Endodermal cell (in vitro differentiated cells): ENCODE measurements around the gene FREM3. TPM values are rescaled to one million over a fixed set of nuclear protein-coding genes. Genes with fewer than 3 reads are reported as not detected.
A peak's percentile ranks its signal among the peaks of the same experiment; 100 is the strongest.

ENCODE experiments used
- DNase-seq: peaks from one replicate; pipeline ENCODE4 v3.0.0-alpha.2; 2017
- H3K27ac ChIP-seq: 2 replicates; pipeline ENCODE4 v1.5.1; 2013; ENCODE audit warnings: mild to moderate bottlenecking, low read depth, low read length, moderate library complexity
- H3K27me3 ChIP-seq: 2 replicates; pipeline ENCODE4 v1.6.1; 2013; ENCODE audit warnings: mild to moderate bottlenecking, low read length, moderate library complexity; ENCODE audit not compliant: insufficient read depth, control insufficient read depth, poor library complexity, severe bottlenecking
- H3K36me3 ChIP-seq: 2 replicates; pipeline ENCODE4 v1.7.0; 2013; ENCODE audit warnings: mild to moderate bottlenecking, low read length, moderate library complexity; ENCODE audit not compliant: control insufficient read depth, insufficient read depth
- H3K4me1 ChIP-seq: one replicate; pipeline ENCODE4 v1.7.0; 2013; ENCODE audit warnings: low read length; ENCODE audit not compliant: control insufficient read depth, insufficient read depth
- H3K4me3 ChIP-seq: 2 replicates; pipeline ENCODE4 v1.5.1; 2013; ENCODE audit warnings: mild to moderate bottlenecking, low read length, moderate library complexity
- H3K9ac ChIP-seq: 2 replicates; pipeline ENCODE4 v1.6.1; 2013; ENCODE audit warnings: mild to moderate bottlenecking, low read length, moderate library complexity; ENCODE audit not compliant: poor library complexity, severe bottlenecking; ENCODE audit errors: extremely low read depth
- H3K9me3 ChIP-seq: 2 replicates; pipeline ENCODE4 v1.6.1; 2013; ENCODE audit warnings: mild to moderate bottlenecking, low read length, moderate library complexity; ENCODE audit not compliant: control insufficient read depth
- H3K27ac Mint-ChIP-seq: 2 replicates; pipeline ENCODE4 v1.8.0; 2020; ENCODE audit warnings: mixed read lengths
- H3K27me3 Mint-ChIP-seq: 2 replicates; pipeline ENCODE4 v1.8.0; 2021; ENCODE audit warnings: mild to moderate bottlenecking, mixed read lengths; ENCODE audit not compliant: insufficient read depth
- H3K36me3 Mint-ChIP-seq: 2 replicates; pipeline ENCODE4 v1.8.0; 2020; ENCODE audit warnings: low read depth, mixed read lengths
- H3K4me1 Mint-ChIP-seq: 2 replicates; pipeline ENCODE4 v1.8.0; 2020; ENCODE audit warnings: mixed read lengths
- H3K4me3 Mint-ChIP-seq: 2 replicates; pipeline ENCODE4 v1.8.0; 2020; ENCODE audit warnings: mild to moderate bottlenecking, moderate library complexity, mixed read lengths
- H3K9me3 Mint-ChIP-seq: 2 replicates; pipeline ENCODE4 v1.8.0; 2020; ENCODE audit warnings: mild to moderate bottlenecking, mixed read lengths
- WGBS, 2 experiments: methylation state at CpG; one replicate each; pipeline versions ENCODE4 v1.1.5 to v1.1.7; 2013; ENCODE audit warnings: missing lambda C conversion rate in 2 of 2, mixed read lengths in 1 of 2; ENCODE audit not compliant: insufficient coverage in 1 of 2, insufficient read length in 1 of 2; 5-methylcytosine and 5-hydroxymethylcytosine counted together
- total RNA-seq, 2 donors: library from RNA; stranded (reverse); fragmentation: NEBNext Ultra II Directional in 1 of 2; extraction: Animal tissue kit (Norgen Biotek cat#: 25700) in 1 of 2; gene quantifications; 2 replicates in 1 of 2; 3 replicates in 1 of 2; pipeline ENCODE4 v1.2.1, GENCODE V29; 2021
- TF ChIP-seq, protein P1 (sequence below): fragments of 200-600 bp; sonication (generic); conservative IDR thresholded peaks from 2 replicates; pipeline ENCODE4 v1.5.0; 2021; ENCODE audit warnings: antibody characterized with exemption, mild to moderate bottlenecking

Gene FREM3
- total RNA-seq, 2 donors from 2014 or later = 0.13 to 0.20 TPM

DNA sequence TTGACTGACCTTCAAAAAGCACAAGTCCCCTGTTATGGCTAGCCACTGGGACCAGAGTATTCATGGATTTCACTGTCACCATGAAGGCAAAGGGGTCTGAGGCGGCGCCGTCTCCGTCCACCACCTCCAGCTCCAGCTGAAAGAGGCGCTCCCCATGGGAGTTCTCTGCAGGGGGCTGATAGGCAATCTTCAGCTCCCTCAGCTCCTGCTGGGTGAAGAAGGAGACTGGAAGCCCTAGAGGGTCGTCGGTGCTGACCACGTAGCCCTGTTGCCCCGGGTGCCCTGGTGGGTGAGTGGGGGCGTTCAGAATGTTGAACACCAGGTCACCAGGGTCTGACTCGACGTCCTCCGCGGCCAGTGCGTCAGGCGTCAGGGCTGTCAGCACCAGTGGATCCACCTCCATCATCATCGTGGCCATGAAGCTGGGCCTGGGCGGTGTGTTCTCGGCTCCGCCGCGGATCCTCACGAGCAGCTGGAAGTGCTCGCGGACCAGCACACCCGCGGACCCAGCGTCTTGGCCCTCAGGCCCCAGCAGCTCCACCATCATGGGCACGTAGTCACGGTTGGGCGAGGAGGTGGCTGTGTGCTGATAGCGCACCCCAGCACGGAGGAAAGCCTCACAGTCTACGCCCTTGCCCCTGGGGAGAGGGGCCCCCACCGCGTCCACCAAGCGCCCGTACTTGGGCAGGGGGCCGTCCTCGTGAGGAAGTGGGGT, 987 bp downstream of the FREM3 start:
- H3K36me3 Mint-ChIP-seq = no peaks in the 10 kb centered on the region
- H3K27me3 Mint-ChIP-seq = peaks cover 82% of the 10 kb centered on the region
- no peaks in the 10 kb centered on the region for H3K9me3 Mint-ChIP-seq
- peaks cover 3% of the 10 kb centered on the region for H3K4me1 Mint-ChIP-seq
- H3K4me1 ChIP-seq = no peaks in the 10 kb centered on the region
- TF ChIP-seq, protein P1, sequence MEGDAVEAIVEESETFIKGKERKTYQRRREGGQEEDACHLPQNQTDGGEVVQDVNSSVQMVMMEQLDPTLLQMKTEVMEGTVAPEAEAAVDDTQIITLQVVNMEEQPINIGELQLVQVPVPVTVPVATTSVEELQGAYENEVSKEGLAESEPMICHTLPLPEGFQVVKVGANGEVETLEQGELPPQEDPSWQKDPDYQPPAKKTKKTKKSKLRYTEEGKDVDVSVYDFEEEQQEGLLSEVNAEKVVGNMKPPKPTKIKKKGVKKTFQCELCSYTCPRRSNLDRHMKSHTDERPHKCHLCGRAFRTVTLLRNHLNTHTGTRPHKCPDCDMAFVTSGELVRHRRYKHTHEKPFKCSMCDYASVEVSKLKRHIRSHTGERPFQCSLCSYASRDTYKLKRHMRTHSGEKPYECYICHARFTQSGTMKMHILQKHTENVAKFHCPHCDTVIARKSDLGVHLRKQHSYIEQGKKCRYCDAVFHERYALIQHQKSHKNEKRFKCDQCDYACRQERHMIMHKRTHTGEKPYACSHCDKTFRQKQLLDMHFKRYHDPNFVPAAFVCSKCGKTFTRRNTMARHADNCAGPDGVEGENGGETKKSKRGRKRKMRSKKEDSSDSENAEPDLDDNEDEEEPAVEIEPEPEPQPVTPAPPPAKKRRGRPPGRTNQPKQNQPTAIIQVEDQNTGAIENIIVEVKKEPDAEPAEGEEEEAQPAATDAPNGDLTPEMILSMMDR = no peak
- no peak overlapping the region for H3K27ac ChIP-seq
- H3K9me3 ChIP-seq = no peaks in the 10 kb centered on the region
- peak overlapping the region; percentile 55 for H3K4me3 Mint-ChIP-seq
- DNase-seq = peak; percentile 58
- H3K9ac ChIP-seq = no peak overlapping the region
- no peak overlapping the region for H3K27ac Mint-ChIP-seq
- no peaks in the 10 kb centered on the region for H3K36me3 ChIP-seq
- H3K27me3 ChIP-seq = peaks cover 79% of the 10 kb centered on the region
- H3K4me3 ChIP-seq = peak overlapping the region; percentile 77
- 72 to 80% methylated on average over 18 to 40 of the region's 40 CpGs for WGBS, 2 experiments

GRCh38 chr4:143693856-143694255, 6.6 kb downstream of the FREM3 start:
- Histone ChIP-seq H3K27me3 (peaks cover 23% of the 10 kb centered on the region), H3K4me1 (no peaks in the 10 kb centered on the region)
- H3K27me3 Mint-ChIP-seq = peaks cover 43% of the 10 kb centered on the region

DNA sequence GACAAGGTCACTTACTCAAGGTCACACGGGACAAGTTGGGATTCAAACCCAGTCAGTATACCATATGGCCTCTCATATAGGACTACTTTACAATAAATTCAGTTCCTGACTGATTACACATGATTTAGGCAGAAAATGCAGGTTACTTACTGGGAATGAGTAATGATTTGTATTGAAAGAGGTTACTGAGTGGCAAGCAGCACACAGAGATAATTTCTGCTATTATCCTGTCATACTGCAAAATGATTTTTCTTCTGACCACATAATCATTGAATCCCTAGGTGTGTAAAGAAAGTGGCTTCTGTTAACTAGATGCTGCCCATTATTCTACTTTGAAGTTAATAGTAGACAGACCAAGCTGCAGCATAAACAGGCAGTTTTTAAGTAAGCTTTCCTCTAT, 8.2 kb downstream of the FREM3 start:
- no peak overlapping the region for H3K27ac Mint-ChIP-seq
- Histone ChIP-seq H3K9me3 (no peaks in the 10 kb centered on the region), H3K27ac (no peak overlapping the region), H3K27me3 (peaks cover 7% of the 10 kb centered on the region), H3K9ac (no peak overlapping the region), H3K4me3 (no peak overlapping the region), H3K36me3 (no peaks in the 10 kb centered on the region), H3K4me1 (no peaks in the 10 kb centered on the region)
- H3K4me3 Mint-ChIP-seq = no peak overlapping the region
- WGBS, 2 experiments = 100% methylated on average over 1 of the region's 1 CpG; no CpG with 5 or more reads in 1 of the 2 experiments
- H3K4me1 Mint-ChIP-seq = no peaks in the 10 kb centered on the region
- peaks cover 31% of the 10 kb centered on the region for H3K27me3 Mint-ChIP-seq
- no peak for DNase-seq
- H3K36me3 Mint-ChIP-seq = no peaks in the 10 kb centered on the region
- TF ChIP-seq, protein P1 = no peak
- no peaks in the 10 kb centered on the region for H3K9me3 Mint-ChIP-seq

More at GRCh38 chr4:143693856-143694255, 6.6 kb downstream of the FREM3 start:
- 95 to 100% methylated on average over 1 to 3 of the region's 4 CpGs for WGBS, 2 experiments
- H3K4me3 ChIP-seq = no peak overlapping the region
- DNase-seq = no peak
- H3K36me3 ChIP-seq = no peaks in the 10 kb centered on the region
- H3K4me3 Mint-ChIP-seq = no peak overlapping the region
- TF ChIP-seq, protein P1 = no peak
- H3K36me3 Mint-ChIP-seq = no peaks in the 10 kb centered on the region
- no peak overlapping the region for H3K9ac ChIP-seq
- no peak overlapping the region for H3K27ac Mint-ChIP-seq
- no peak overlapping the region for H3K27ac ChIP-seq
- H3K9me3 ChIP-seq = no peaks in the 10 kb centered on the region
- H3K4me1 Mint-ChIP-seq = no peaks in the 10 kb centered on the region
- H3K9me3 Mint-ChIP-seq = no peaks in the 10 kb centered on the region
